GM12864 (cell line): ENCODE results near the gene TMEM132D.

Source experiments
- DNase-seq: peaks from one replicate; pipeline ENCODE4 v3.0.0-alpha.2; 2011; ENCODE audit warnings: low read depth
- H3K4me3 ChIP-seq: 2 replicates; pipeline ENCODE4 v1.5.1; 2011; ENCODE audit warnings: mild to moderate bottlenecking, low read depth, low read length, control low read depth
- TF ChIP-seq, protein P1 (sequence below): IDR thresholded peaks from 2 replicates; pipeline ENCODE4 v1.5.1; 2011; ENCODE audit warnings: low read depth, mild to moderate bottlenecking, moderate library complexity, low read length, control low read depth, inconsistent platforms; ENCODE audit errors: missing control alignments

TMEM132D gene

GRCh38 chr12:129304529-129304928 is 599.3 kb downstream of the TMEM132D start:
- TF ChIP-seq, protein P1, sequence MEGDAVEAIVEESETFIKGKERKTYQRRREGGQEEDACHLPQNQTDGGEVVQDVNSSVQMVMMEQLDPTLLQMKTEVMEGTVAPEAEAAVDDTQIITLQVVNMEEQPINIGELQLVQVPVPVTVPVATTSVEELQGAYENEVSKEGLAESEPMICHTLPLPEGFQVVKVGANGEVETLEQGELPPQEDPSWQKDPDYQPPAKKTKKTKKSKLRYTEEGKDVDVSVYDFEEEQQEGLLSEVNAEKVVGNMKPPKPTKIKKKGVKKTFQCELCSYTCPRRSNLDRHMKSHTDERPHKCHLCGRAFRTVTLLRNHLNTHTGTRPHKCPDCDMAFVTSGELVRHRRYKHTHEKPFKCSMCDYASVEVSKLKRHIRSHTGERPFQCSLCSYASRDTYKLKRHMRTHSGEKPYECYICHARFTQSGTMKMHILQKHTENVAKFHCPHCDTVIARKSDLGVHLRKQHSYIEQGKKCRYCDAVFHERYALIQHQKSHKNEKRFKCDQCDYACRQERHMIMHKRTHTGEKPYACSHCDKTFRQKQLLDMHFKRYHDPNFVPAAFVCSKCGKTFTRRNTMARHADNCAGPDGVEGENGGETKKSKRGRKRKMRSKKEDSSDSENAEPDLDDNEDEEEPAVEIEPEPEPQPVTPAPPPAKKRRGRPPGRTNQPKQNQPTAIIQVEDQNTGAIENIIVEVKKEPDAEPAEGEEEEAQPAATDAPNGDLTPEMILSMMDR = no peak
- DNase-seq = no peak

GRCh38 chr12:129300011-129300410 is 603.8 kb downstream of the TMEM132D start:
- H3K4me3 ChIP-seq = no peak overlapping the region
- no peak for DNase-seq
- TF ChIP-seq, protein P1 = no peak

More at GRCh38 chr12:129304529-129304928, 599.3 kb downstream of the TMEM132D start:
- H3K4me3 ChIP-seq = no peak overlapping the region

DNA sequence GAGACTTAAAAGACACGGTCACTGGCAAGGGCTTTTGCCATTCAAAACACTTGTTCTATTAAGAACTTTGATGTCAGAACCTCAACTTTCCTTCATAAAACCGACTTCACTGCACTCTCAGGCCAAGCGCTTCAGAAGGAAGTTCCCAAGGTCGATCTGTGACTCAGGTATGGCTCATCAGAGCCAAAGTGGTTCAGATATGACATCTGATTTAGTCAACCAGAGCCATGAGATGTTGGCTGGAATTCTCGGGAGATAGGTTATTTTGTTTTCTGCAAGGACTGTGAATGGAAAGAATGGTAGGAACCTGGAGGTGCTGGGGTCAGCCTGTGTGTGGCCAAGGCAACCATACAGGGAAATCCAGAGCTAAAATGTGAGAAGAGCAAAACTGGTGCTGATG is 604.9 kb downstream of the TMEM132D start:
- H3K4me3 ChIP-seq = no peak overlapping the region
- TF ChIP-seq, protein P1 = no peak
- DNase-seq = no peak

- TF ChIP-seq, protein P1 = no peak
- no peak overlapping the region for H3K4me3 ChIP-seq
- no peak for DNase-seq
Observed at GRCh38 chr12:129296671-129297070, 607.2 kb downstream of the TMEM132D start.

DNA sequence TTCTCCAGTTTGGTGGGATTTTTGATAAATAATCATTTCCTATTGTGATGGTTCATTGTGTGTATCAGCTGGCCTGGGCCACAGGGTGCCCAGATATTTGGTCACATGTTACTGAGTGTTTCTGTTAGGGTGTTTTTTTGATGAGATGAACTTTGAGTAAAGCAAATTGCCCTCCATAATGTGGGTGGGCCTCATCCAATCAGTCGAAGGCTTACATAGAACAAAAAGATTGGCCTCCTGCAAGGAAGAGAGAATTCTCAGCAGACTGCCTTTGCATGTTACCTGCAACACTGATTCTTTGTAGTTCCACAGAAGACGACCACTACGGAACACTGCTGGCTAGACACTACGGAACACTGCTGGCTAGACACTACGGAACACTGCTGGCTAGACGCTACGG is 609.0 kb downstream of the TMEM132D start:
- no peak overlapping the region for H3K4me3 ChIP-seq
- TF ChIP-seq, protein P1 = no peak
- no peak for DNase-seq

DNA sequence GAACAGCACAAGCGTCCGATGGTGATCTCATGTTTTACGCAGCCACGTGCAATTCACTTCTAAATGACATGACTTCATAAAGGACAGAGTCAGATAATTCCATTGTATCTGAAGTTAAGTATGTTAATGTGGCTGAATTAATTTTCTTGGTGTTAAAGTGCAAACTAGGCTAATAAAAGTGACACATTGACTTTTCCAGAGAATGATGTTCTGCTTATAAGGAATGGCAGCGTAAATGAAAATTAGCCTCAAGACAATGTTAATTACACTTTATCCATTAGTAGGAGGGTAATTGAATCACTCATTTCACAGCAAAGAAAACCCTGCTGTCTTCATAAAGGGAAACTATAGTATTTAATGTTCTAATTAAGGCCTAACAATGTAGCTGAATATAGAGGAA is 624.1 kb downstream of the TMEM132D start:
- DNase-seq = no peak
- H3K4me3 ChIP-seq = no peak overlapping the region
- TF ChIP-seq, protein P1 = no peak

GRCh38 chr12:129276361-129277060 is 627.3 kb downstream of the TMEM132D start:
- H3K4me3 ChIP-seq = no peak overlapping the region
- no peak for DNase-seq
- TF ChIP-seq, protein P1 = no peak
